HG03378 (cell line): ENCODE data around the gene GPC4.

ENCODE experiments used
- ATAC-seq: cut with Tn5 transposase; IDR thresholded peaks from one replicate; pipeline ENCODE4 v1.9.1; 2021; ENCODE audit warnings: mild to moderate bottlenecking, moderate library complexity; ENCODE audit not compliant: unreplicated experiment

The GPC4 gene

GRCh38 chrX:133415276-133416105 is at the start of gene GPC4:
TSS of gene GPC4 (minus strand) at chrX:133415489. CDS start at chrX:133414965, 524 bp downstream.
- no peak for ATAC-seq

- no peak for ATAC-seq
These were observed 45.9 kb upstream of the GPC4 start for GRCh38 chrX:133461231-133461630.

GRCh38 chrX:133454924-133455323 is 39.6 kb upstream of the GPC4 start:
- ATAC-seq = no peak

GRCh38 chrX:133454491-133454914 is 39.2 kb upstream of the GPC4 start:
- ATAC-seq = no peak

- no peak for ATAC-seq
These were observed 33.3 kb upstream of the GPC4 start for GRCh38 chrX:133448512-133449076.

GRCh38 chrX:133444952-133445831 is 29.9 kb upstream of the GPC4 start:
- ATAC-seq = no peak

- ATAC-seq = no peak
These were observed 28.9 kb upstream of the GPC4 start for GRCh38 chrX:133444196-133444595.

- ATAC-seq = no peak
These were observed 25.5 kb upstream of the GPC4 start for GRCh38 chrX:133440797-133441163.

- ATAC-seq = no peak
These were observed 24.9 kb upstream of the GPC4 start for GRCh38 chrX:133440081-133440796.

- ATAC-seq = no peak
These were observed 22.5 kb upstream of the GPC4 start for GRCh38 chrX:133437766-133438165.

- no peak for ATAC-seq
These were observed 22.1 kb upstream of the GPC4 start for GRCh38 chrX:133437356-133437755.

GRCh38 chrX:133435544-133436124 is 20.3 kb upstream of the GPC4 start:
- ATAC-seq = no peak

- ATAC-seq = no peak
These were observed 19.0 kb upstream of the GPC4 start for GRCh38 chrX:133434197-133434820.

GRCh38 chrX:133419911-133420310 is 4.6 kb upstream of the GPC4 start:
- no peak for ATAC-seq

GRCh38 chrX:133418588-133418987 is 3.3 kb upstream of the GPC4 start:
- no peak for ATAC-seq

- ATAC-seq = no peak
These were observed 2.1 kb upstream of the GPC4 start for GRCh38 chrX:133417364-133417763.

GRCh38 chrX:133414406-133415275 is 648 bp downstream of the GPC4 start:
- ATAC-seq = no peak

GRCh38 chrX:133413218-133413925 is 1.9 kb downstream of the GPC4 start:
- ATAC-seq = no peak

- no peak for ATAC-seq
These were observed 2.6 kb downstream of the GPC4 start for GRCh38 chrX:133412665-133413064.
